Measurements from ENCODE around the gene OBI1. TPM values are rescaled to one million over a fixed set of nuclear protein-coding genes. Genes with fewer than 3 reads are reported as not detected.

OBI1 gene
- total RNA-seq, 4 donors from 2014 or later = 5.3 to 10.6 (median 6.7) TPM

DNA sequence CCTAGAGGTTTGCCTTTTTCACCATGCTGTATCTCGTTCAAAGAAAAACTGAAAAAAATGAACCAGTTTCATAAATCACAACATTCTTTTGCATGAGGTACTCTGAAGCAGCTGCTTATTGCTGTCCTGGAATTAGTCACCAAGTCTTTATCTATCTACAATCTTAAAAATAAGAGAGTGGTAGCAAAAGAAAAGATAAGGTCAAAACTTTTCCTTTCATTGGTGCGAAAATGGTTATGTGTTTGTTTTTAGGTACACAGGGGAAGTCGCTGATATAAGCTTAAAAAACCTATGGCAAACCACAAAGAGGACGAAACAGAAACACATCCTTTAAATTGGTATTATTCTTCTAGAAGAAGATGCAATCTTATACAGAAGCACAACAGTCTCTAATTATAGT lies 20.7 kb downstream of the OBI1 start:
- peaks cover 68% of the 10 kb centered on the region for H3K36me3 ChIP-seq
- H3K27me3 ChIP-seq = no peaks in the 10 kb centered on the region
- no peak for TF ChIP-seq POLR2A (IDR thresholded peaks at IDR 0.05)
- TF ChIP-seq, protein P1, sequence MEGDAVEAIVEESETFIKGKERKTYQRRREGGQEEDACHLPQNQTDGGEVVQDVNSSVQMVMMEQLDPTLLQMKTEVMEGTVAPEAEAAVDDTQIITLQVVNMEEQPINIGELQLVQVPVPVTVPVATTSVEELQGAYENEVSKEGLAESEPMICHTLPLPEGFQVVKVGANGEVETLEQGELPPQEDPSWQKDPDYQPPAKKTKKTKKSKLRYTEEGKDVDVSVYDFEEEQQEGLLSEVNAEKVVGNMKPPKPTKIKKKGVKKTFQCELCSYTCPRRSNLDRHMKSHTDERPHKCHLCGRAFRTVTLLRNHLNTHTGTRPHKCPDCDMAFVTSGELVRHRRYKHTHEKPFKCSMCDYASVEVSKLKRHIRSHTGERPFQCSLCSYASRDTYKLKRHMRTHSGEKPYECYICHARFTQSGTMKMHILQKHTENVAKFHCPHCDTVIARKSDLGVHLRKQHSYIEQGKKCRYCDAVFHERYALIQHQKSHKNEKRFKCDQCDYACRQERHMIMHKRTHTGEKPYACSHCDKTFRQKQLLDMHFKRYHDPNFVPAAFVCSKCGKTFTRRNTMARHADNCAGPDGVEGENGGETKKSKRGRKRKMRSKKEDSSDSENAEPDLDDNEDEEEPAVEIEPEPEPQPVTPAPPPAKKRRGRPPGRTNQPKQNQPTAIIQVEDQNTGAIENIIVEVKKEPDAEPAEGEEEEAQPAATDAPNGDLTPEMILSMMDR (IDR thresholded peaks at IDR 0.05) = no peak
- no peak for TF ChIP-seq POLR2AphosphoS5 (IDR thresholded peaks at IDR 0.05)
- no peak for TF ChIP-seq EP300 (IDR thresholded peaks at IDR 0.05)
- H3K4me3 ChIP-seq = no peak overlapping the region
- WGBS = 79% methylated on average over 4 of the region's 4 CpGs
- no peak overlapping the region for H3K27ac ChIP-seq
- DNase-seq (ENCODE audit: low spot score in 2 of 2) = no peak
- no peaks in the 10 kb centered on the region for H3K9me3 ChIP-seq
- H3K4me1 ChIP-seq = no peaks in the 10 kb centered on the region

DNA sequence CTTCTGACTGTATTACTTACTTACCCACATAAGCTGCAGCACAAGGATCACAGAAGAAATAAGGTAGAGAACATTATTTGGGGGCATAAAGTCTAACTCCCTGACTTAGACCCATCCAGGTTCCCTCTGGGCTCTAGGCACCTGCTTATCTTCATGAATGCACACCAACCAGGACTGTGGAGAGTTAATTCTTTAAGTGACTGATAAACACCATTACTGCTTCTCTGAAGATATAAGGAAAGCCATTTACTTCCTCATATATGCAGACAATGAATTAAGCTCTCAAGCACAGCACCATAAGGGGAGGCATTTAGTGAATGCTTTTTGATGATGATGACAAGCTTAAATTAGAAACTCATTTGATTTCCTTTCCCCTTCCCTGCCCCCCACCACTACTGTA lies 22.5 kb downstream of the OBI1 start:
- H3K36me3 ChIP-seq = peaks cover 78% of the 10 kb centered on the region

DNA sequence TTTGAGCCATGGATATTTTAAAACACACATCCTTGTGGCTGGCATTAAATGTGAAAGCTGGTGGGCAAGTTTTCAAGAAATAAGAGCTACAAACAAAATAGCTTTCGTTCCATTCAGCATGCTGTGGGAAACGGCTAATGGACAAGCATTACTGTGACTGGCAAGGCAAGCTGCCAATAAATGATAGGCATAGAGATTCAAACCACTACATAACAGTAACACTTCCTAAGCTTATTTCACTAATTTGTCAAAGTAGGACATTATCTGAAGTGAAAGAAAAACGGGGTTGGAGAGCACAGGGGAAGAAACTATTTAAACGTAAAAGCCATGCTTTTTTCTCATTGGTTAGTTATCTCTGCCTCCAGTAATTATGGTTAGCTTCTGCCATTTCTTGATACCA lies 26.0 kb downstream of the OBI1 start:
- DNase-seq (ENCODE audit: low spot score in 2 of 2) = no peak
- Histone ChIP-seq H3K36me3 (peaks cover 58% of the 10 kb centered on the region), H3K4me1 (no peaks in the 10 kb centered on the region), H3K27ac (no peak overlapping the region), H3K27me3 (no peaks in the 10 kb centered on the region), H3K4me3 (no peak overlapping the region), H3K9me3 (no peaks in the 10 kb centered on the region)
- TF ChIP-seq EP300 (IDR thresholded peaks at IDR 0.05) (no peak), POLR2A (IDR thresholded peaks at IDR 0.05) (no peak), POLR2AphosphoS5 (IDR thresholded peaks at IDR 0.05) (no peak)
- TF ChIP-seq, protein P1 (IDR thresholded peaks at IDR 0.05) = no peak
- 89% methylated on average over 4 of the region's 4 CpGs for WGBS

More for the DNA sequence above, 22.5 kb downstream of the OBI1 start:
- Histone ChIP-seq H3K9me3 (no peaks in the 10 kb centered on the region), H3K27ac (no peak overlapping the region), H3K27me3 (no peaks in the 10 kb centered on the region), H3K4me3 (no peak overlapping the region), H3K4me1 (no peaks in the 10 kb centered on the region)
- DNase-seq (ENCODE audit: low spot score in 2 of 2) = no peak
- TF ChIP-seq, protein P1 (IDR thresholded peaks at IDR 0.05) = no peak
- TF ChIP-seq POLR2AphosphoS5 (IDR thresholded peaks at IDR 0.05) = no peak
- no peak for TF ChIP-seq EP300 (IDR thresholded peaks at IDR 0.05)
- no peak for TF ChIP-seq POLR2A (IDR thresholded peaks at IDR 0.05)

DNA sequence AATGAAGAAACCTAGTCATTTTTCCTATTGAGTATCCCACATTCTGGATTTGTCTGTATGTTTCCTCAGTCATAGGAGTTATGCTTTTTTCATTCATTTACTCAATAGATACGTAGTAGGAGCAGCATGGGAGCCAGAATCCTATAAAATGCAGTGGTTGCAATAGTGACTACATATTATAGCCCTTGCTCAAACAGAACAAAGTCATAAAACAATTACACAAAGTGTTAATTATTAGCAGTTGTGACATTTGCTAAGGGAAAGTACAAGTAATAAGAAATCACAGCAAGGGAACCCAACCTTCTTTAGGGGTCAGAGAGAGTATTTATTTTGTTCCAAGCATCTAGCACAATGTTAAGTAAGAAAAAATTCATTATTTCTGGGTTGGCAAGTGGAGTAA lies 27.9 kb downstream of the OBI1 start:
- H3K27ac ChIP-seq = no peak overlapping the region
- peaks cover 38% of the 10 kb centered on the region for H3K36me3 ChIP-seq
- DNase-seq (ENCODE audit: low spot score in 2 of 2) = no peak

DNA sequence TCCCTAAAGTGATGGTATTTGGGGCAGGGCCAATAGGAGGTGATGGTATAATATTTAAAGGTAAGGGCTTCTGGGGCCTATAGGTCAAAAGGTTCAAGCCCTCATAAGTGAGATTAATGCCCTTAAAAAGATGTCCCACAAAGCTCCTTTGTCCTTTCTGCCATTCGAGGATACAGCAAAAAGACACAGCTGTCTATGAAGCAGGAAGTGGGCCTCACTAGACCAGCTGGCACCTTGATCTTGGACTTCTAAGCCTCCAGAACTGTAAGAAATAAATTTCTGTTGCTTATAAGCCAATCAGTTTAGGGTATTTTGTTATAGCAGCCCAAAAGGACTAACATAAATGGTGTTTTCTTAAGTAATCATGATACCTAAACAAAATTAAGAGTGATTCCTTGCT lies 28.4 kb downstream of the OBI1 start:
- H3K27me3 ChIP-seq = no peaks in the 10 kb centered on the region
- H3K4me1 ChIP-seq = no peaks in the 10 kb centered on the region
- no peak overlapping the region for H3K4me3 ChIP-seq
- WGBS = 91% methylated on average over 1 of the region's 1 CpG
- TF ChIP-seq POLR2AphosphoS5 (IDR thresholded peaks at IDR 0.05) = no peak
- TF ChIP-seq, protein P1 (IDR thresholded peaks at IDR 0.05) = no peak
- no peak for TF ChIP-seq EP300 (IDR thresholded peaks at IDR 0.05)
- no peak for TF ChIP-seq POLR2A (IDR thresholded peaks at IDR 0.05)
- H3K9me3 ChIP-seq = no peaks in the 10 kb centered on the region
- H3K36me3 ChIP-seq = peaks cover 33% of the 10 kb centered on the region
- H3K27ac ChIP-seq = no peak overlapping the region
- no peak for DNase-seq (ENCODE audit: low spot score in 2 of 2)

More for the DNA sequence above, 27.9 kb downstream of the OBI1 start:
- 95% methylated on average over 1 of the region's 1 CpG for WGBS
- no peak for TF ChIP-seq POLR2A (IDR thresholded peaks at IDR 0.05)
- Histone ChIP-seq H3K4me3 (no peak overlapping the region), H3K9me3 (no peaks in the 10 kb centered on the region), H3K27me3 (no peaks in the 10 kb centered on the region), H3K4me1 (no peaks in the 10 kb centered on the region)

DNA sequence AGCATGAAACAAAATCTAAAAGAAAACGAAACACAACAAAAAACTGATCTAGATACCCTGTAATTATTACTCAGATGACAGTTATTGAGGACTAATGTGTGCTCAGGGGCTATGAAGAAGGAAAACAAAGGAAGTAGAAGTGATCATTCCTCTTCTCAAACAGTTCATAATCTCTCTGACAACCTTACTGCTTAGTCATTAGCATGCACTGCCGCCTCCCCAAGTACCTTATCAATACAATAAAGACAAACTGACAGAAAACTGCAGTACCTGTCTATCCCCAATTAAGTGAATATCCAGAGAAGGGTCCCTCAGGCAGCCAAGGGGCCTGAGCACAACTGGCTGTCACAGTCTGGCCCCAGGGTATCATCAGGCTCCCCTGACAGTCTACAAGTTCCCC lies 33.6 kb downstream of the OBI1 start:
- TF ChIP-seq POLR2A (IDR thresholded peaks at IDR 0.05) = no peak
- TF ChIP-seq EP300 (IDR thresholded peaks at IDR 0.05) = no peak
- TF ChIP-seq, protein P1 (IDR thresholded peaks at IDR 0.05) = no peak
- no peak for TF ChIP-seq POLR2AphosphoS5 (IDR thresholded peaks at IDR 0.05)

More for the DNA sequence above, 33.6 kb downstream of the OBI1 start:
- Histone ChIP-seq H3K27me3 (no peaks in the 10 kb centered on the region), H3K4me3 (no peak overlapping the region), H3K4me1 (no peaks in the 10 kb centered on the region), H3K27ac (no peak overlapping the region), H3K9me3 (no peaks in the 10 kb centered on the region), H3K36me3 (peaks cover 4% of the 10 kb centered on the region)
- DNase-seq (ENCODE audit: low spot score in 2 of 2) = no peak
- WGBS = 91% methylated on average over 2 of the region's 2 CpGs
